Fibroblast of peridontal ligament (primary cell): ENCODE measurements around the gene GPM6B.
"Not testable (repeated sequence)": the region's sequence is repeated elsewhere in the genome, so short reads cannot be mapped to it uniquely, and the experiment has no call there.

Source experiments
- DNase-seq: peaks from one replicate; pipeline ENCODE4 v3.0.0-alpha.2; 2010; ENCODE audit errors: extremely low read depth

The GPM6B gene

GRCh38 chrX:13726583-13726982 is 90.3 kb downstream of the GPM6B start:
- not testable (repeated sequence) for DNase-seq

- not testable (repeated sequence) for DNase-seq
These were observed 92.0 kb downstream of the GPM6B start for GRCh38 chrX:13724878-13725277.

GRCh38 chrX:13721819-13722519 is 94.9 kb downstream of the GPM6B start:
- peak; percentile 87 for DNase-seq

- DNase-seq: peak; percentile 60
These were observed 95.5 kb downstream of the GPM6B start for GRCh38 chrX:13721371-13721770.
